Neural cell (in vitro differentiated cells): ENCODE data around the gene PTPRG.

Experiments used
- CTCF ChIP-seq: fragments of 450-650 bp; IDR thresholded peaks from 2 replicates; pipeline ENCODE4 v1.5.1; 2014; ENCODE audit warnings: antibody characterized with exemption, mild to moderate bottlenecking, moderate library complexity; ENCODE audit not compliant: poor library complexity, severe bottlenecking
- EP300 ChIP-seq: fragments of 450-650 bp; conservative IDR thresholded peaks from 2 replicates; pipeline ENCODE4 v1.6.1; 2014; ENCODE audit warnings: antibody characterized with exemption, mild to moderate bottlenecking, moderate library complexity; ENCODE audit not compliant: poor library complexity, severe bottlenecking
- EZH2 ChIP-seq: fragments of 200-600, 300-800 bp; shearing (Covaris generic), sonication (generic); IDR thresholded peaks from 2 replicates; pipeline ENCODE4 v1.6.1; 2014; ENCODE audit warnings: antibody characterized with exemption, low read length, borderline replicate concordance, mild to moderate bottlenecking; ENCODE audit not compliant: insufficient read depth, poor library complexity, severe bottlenecking
- MXI1 ChIP-seq: fragments of 450-650 bp; conservative IDR thresholded peaks from 2 replicates; pipeline ENCODE4 v1.6.1; 2014; ENCODE audit warnings: antibody characterized with exemption, mild to moderate bottlenecking; ENCODE audit not compliant: poor library complexity, severe bottlenecking
- POLR2AphosphoS5 ChIP-seq: IDR thresholded peaks from 2 replicates; pipeline ENCODE4 v1.6.1; 2012
- RAD21 ChIP-seq: fragments of 450-650 bp; conservative IDR thresholded peaks from 2 replicates; pipeline ENCODE4 v1.6.1; 2014; ENCODE audit warnings: antibody characterized with exemption, mild to moderate bottlenecking, moderate library complexity
- REST ChIP-seq: IDR thresholded peaks from 2 replicates; pipeline ENCODE4 v1.6.1; 2012; ENCODE audit warnings: borderline replicate concordance
- SMC3 ChIP-seq: fragments of 450-650 bp; conservative IDR thresholded peaks from 2 replicates; pipeline ENCODE4 v1.6.1; 2014; ENCODE audit warnings: antibody characterized with exemption, mild to moderate bottlenecking, moderate library complexity; ENCODE audit not compliant: poor library complexity

- TF ChIP-seq POLR2AphosphoS5 (no peak), MXI1 (no peak), CTCF (no peak), EP300 (no peak), RAD21 (no peak), SMC3 (no peak), REST (no peak), EZH2 (no peak)
Measured at GRCh38 chr3:61691466-61691865, 130.1 kb downstream of the PTPRG start.
